Measurements from ENCODE around the gene ZNF710. TPM values are rescaled to one million over a fixed set of nuclear protein-coding genes. Genes with fewer than 3 reads are reported as not detected.

Gene ZNF710
- total and polyA plus RNA-seq, 3 donors from 2014 or later = 5.7 to 9.4 (median 7.8) TPM

DNA sequence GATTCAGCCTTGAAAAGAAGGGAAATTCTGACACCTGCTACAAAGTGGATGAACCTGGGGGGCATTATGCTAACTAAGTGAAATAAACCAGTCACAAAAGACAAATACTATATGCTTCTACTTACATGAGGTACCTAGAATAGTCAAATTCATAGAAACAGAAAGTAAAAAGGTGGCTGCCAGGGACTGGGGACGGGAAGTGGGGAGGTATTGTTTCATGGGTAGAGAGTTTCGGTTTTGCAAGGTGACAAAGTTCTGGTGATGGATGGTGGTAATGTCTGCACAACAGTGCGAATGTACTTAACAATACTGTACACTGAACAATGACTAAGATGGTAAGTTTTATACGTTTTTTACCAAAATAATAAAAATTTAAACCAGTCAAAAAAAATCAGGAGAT lies 96.4 kb downstream of the ZNF710 start:
- 66 to 82% methylated on average over 4 of the region's 4 CpGs for WGBS, 2 donors
- H3K27me3 ChIP-seq = no peaks in the 10 kb centered on the region
- H3K4me3 ChIP-seq = no peak overlapping the region
- DNase-seq = no peak
- no peaks in the 10 kb centered on the region for H3K36me3 ChIP-seq (ENCODE audit: low read depth, missing control alignments)
- H3K27ac ChIP-seq = no peak overlapping the region
- H3K4me1 ChIP-seq = peaks cover 13% of the 10 kb centered on the region
- intact Hi-C loops (cut with DNase I; ENCODE audit: low total_unique reads) = no loop called here
- no peaks in the 10 kb centered on the region for H3K9me3 ChIP-seq
- TF ChIP-seq POLR2A (IDR thresholded peaks at IDR 0.05) = no peak
- TF ChIP-seq, protein P1, sequence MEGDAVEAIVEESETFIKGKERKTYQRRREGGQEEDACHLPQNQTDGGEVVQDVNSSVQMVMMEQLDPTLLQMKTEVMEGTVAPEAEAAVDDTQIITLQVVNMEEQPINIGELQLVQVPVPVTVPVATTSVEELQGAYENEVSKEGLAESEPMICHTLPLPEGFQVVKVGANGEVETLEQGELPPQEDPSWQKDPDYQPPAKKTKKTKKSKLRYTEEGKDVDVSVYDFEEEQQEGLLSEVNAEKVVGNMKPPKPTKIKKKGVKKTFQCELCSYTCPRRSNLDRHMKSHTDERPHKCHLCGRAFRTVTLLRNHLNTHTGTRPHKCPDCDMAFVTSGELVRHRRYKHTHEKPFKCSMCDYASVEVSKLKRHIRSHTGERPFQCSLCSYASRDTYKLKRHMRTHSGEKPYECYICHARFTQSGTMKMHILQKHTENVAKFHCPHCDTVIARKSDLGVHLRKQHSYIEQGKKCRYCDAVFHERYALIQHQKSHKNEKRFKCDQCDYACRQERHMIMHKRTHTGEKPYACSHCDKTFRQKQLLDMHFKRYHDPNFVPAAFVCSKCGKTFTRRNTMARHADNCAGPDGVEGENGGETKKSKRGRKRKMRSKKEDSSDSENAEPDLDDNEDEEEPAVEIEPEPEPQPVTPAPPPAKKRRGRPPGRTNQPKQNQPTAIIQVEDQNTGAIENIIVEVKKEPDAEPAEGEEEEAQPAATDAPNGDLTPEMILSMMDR (IDR thresholded peaks at IDR 0.05) = no peak

DNA sequence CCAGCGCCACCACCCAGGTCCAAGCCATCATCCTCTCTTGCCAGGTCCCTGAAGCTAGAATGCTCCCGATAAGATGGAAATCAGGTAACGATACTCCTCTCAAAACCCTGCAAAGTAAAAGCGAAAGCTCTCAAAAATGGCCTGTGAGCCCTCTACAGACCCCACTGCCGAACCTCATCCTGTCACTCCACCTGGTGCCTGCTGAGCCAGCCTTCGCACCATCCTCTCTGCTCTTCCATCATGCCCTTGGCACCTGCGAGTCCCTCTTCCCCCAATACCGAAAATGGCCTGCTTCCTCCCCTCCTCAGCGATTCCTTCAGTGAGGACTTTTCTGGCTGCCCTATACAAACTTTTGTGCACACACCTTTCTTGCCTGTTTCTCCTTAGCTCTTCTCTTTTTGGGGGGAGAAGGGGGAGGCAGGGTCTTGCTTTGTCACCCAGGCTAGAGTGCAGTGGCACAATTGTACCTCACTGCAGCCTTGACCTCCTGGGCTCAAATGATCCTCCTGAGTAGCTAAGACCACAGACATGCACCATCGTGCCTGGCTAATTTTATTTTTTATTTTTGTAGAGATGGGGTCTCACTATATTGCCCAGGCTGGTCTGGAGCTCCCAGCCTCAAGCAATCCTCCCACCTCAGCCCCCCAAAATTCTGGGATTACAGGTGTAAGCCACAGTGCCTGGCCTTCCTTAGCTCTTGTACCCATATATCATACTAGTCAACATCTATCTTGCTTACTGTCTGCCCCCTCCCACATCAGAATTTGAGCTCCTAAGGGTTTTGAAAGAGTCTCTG lies 98.1 kb downstream of the ZNF710 start:
- Histone ChIP-seq H3K36me3 (ENCODE audit: low read depth, missing control alignments) (no peaks in the 10 kb centered on the region), H3K27ac (no peak overlapping the region), H3K4me3 (no peak overlapping the region), H3K4me1 (peaks cover 18% of the 10 kb centered on the region), H3K27me3 (no peaks in the 10 kb centered on the region), H3K9me3 (no peaks in the 10 kb centered on the region)
- DNase-seq = no peak
- no peak for TF ChIP-seq POLR2A (IDR thresholded peaks at IDR 0.05)
- TF ChIP-seq, protein P1 (IDR thresholded peaks at IDR 0.05) = no peak
- WGBS, 2 donors = 88 to 93% methylated on average over 10 of the region's 10 CpGs
- intact Hi-C loops (cut with DNase I; ENCODE audit: low total_unique reads) = no loop called here

DNA sequence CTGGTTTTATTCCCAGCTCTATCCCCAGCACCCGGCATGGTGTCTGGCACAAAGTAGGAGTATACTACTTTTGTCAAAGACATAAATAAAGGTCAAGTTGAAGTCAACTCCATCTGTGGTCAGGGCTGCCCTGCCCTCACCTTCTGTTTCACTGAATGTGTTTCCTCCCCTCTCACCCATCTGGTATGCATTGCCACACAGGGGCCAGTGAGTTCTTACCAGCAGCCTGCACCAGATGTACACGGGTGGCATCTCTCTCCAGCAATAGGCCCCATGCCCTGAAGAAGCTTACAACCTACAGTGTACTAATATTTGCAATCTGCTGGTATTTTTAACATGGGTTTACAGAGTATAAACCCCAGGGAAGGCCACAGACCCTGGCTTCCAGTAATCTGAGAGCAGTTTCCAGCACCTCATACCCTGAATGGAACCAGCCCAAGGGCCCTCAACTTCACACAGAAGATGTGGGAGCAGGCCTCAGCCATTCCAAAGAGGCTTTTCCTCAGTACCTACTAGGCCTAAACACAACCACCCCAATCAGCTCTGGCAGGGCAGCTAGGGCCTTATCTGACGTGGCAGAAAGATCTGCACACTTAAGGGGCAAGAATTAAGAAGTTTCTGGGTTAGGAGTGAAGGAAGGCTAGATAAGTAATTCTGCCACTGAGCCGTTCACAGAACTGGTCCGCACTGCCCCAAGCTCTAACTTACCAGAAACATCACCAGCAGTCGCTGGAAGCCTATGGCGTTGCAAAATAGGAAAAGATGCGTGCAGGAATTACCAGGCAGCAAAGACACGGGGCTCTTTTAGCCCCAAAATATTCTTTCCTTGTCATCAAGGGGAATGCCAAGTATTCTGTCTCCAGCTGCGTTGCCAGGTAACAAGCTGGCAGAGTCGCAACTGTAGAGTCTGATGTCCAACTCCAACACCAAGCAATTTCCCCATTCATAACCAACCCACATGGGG lies 99.0 kb downstream of the ZNF710 start:
- Histone ChIP-seq H3K9me3 (no peaks in the 10 kb centered on the region), H3K36me3 (ENCODE audit: low read depth, missing control alignments) (no peaks in the 10 kb centered on the region), H3K4me1 (peaks cover 18% of the 10 kb centered on the region), H3K27ac (peak overlapping the region in 1 of 2 donors; percentile 88), H3K27me3 (no peaks in the 10 kb centered on the region), H3K4me3 (no peak overlapping the region)
- DNase-seq = no peak
- TF ChIP-seq, protein P1 (IDR thresholded peaks at IDR 0.05) = no peak
- TF ChIP-seq POLR2A (IDR thresholded peaks at IDR 0.05) = no peak
- intact Hi-C loops (cut with DNase I; ENCODE audit: low total_unique reads) = no loop called here
- 73 to 90% methylated on average over 11 of the region's 11 CpGs for WGBS, 2 donors

- DNase-seq = peak; percentile 44
- TF ChIP-seq, protein P1 (IDR thresholded peaks at IDR 0.05) = no peak
- TF ChIP-seq POLR2A (IDR thresholded peaks at IDR 0.05) = no peak
- H3K4me1 ChIP-seq = peaks cover 18% of the 10 kb centered on the region
- H3K27me3 ChIP-seq = no peaks in the 10 kb centered on the region
- no peaks in the 10 kb centered on the region for H3K9me3 ChIP-seq
- 10 to 13% methylated on average over 27 to 40 of the region's 40 CpGs for WGBS, 2 donors
- peak overlapping the region; percentile 71 to 88 for H3K27ac ChIP-seq
- H3K36me3 ChIP-seq (ENCODE audit: low read depth, missing control alignments) = no peaks in the 10 kb centered on the region
- intact Hi-C loops (cut with DNase I; ENCODE audit: low total_unique reads) = no loop called here
- peak overlapping the region; percentile 57 to 85 for H3K4me3 ChIP-seq
Observed at GRCh38 chr15:90101130-90101968, 100.2 kb downstream of the ZNF710 start.

Data from testis (tissue), 3 donors.